ENCODE measurements around the gene IQSEC2.

The IQSEC2 gene

GRCh38 chrX:53224860-53225797 is 56.3 kb downstream of the IQSEC2 start, which contains the start of gene KDM5C (continued):
- peak; percentile 89 for TF ChIP-seq TSHZ1 (tag by site-specific recombination; IDR thresholded peaks at IDR 0.05; ENCODE audit: borderline replicate concordance)
- peak; percentile 97 for TF ChIP-seq SP7 (tag by site-specific recombination; IDR thresholded peaks at IDR 0.05)
- no peak for TF ChIP-seq IKZF3 (tag by site-specific recombination; IDR thresholded peaks at IDR 0.05)
- TF ChIP-seq ZNF664 (tag by site-specific recombination; IDR thresholded peaks at IDR 0.05): peak; percentile 90
- TF ChIP-seq ZNF24 (tag by site-specific recombination; IDR thresholded peaks at IDR 0.05): peak; percentile 81
- TF ChIP-seq ZIC2 (tag by site-specific recombination; IDR thresholded peaks at IDR 0.05): peak; percentile 69
- peak; percentile 98 for TF ChIP-seq KLF17 (tag by site-specific recombination; IDR thresholded peaks at IDR 0.05)
- no peak for TF ChIP-seq ZSCAN16 (tag by site-specific recombination; IDR thresholded peaks at IDR 0.05)
- TF ChIP-seq ZNF626 (tag by site-specific recombination; IDR thresholded peaks at IDR 0.05): no peak
- TF ChIP-seq ZNF580 (tag by site-specific recombination; IDR thresholded peaks at IDR 0.05): peak; percentile 99
- TF ChIP-seq ZSCAN5A (tag by site-specific recombination; IDR thresholded peaks at IDR 0.05): peak; percentile 91
- 0 out of 2 replicates have a peak, but pooled peaks have one; percentile 60 for TF ChIP-seq ZNF530 (tag by site-specific recombination; IDR thresholded peaks at IDR 0.05; ENCODE audit: low read depth)
- peak; percentile 81 for TF ChIP-seq ZBTB8A (tag by site-specific recombination; IDR thresholded peaks at IDR 0.05)
- peak; percentile 52; the same call in 1 of the 2 replicates for TF ChIP-seq ZNF623 (tag by site-specific recombination; IDR thresholded peaks at IDR 0.05)
- no peak for TF ChIP-seq ZNF112 (tag by site-specific recombination; IDR thresholded peaks at IDR 0.05)
- TF ChIP-seq ZBTB11 (tag by site-specific recombination; conservative IDR thresholded peaks at IDR 0.05; ENCODE audit: low read depth): peak; percentile 95
- TF ChIP-seq ZNF266 (tag by site-specific recombination; IDR thresholded peaks at IDR 0.05; ENCODE audit: low read depth): no peak
- TF ChIP-seq ZNF449 (tag by site-specific recombination; IDR thresholded peaks at IDR 0.05): no peak; the same call in 1 of the 2 replicates
- peak; percentile 100 for TF ChIP-seq SALL2 (tag by site-specific recombination; IDR thresholded peaks at IDR 0.05; ENCODE audit: borderline replicate concordance)
- TF ChIP-seq ZNF133 (tag by site-specific recombination; IDR thresholded peaks at IDR 0.05): no peak
- TF ChIP-seq KLF10 (tag by site-specific recombination; IDR thresholded peaks at IDR 0.05): peak; percentile 70; the same call in 1 of the 2 replicates
- TF ChIP-seq ZBTB48 (tag by site-specific recombination; IDR thresholded peaks at IDR 0.05): peak; percentile 76
- TF ChIP-seq SCRT2 (tag by site-specific recombination; IDR thresholded peaks at IDR 0.05): peak; percentile 68
- TF ChIP-seq ZNF558 (tag by site-specific recombination; IDR thresholded peaks at IDR 0.05): peak; percentile 88
- TF ChIP-seq KLF9 (tag by site-specific recombination; IDR thresholded peaks at IDR 0.05; ENCODE audit: low read depth): peak; percentile 85
- peak; percentile 74 for TF ChIP-seq OSR2 (tag by site-specific recombination; IDR thresholded peaks at IDR 0.05)
- peak; percentile 93 for TF ChIP-seq GLIS1 (tag by site-specific recombination; IDR thresholded peaks at IDR 0.05)
- peak; percentile 94 for TF ChIP-seq ZFHX2 (tag by site-specific recombination; conservative IDR thresholded peaks at IDR 0.05)
- TF ChIP-seq ZNF677 (tag by site-specific recombination; IDR thresholded peaks at IDR 0.05): no peak
